GM19351 (cell line): ENCODE data around the gene SSBP3.

Experiments
- ATAC-seq: cut with Tn5 transposase; IDR thresholded peaks from one replicate; pipeline ENCODE4 v1.9.1; 2021; ENCODE audit warnings: mild to moderate bottlenecking, moderate library complexity; ENCODE audit not compliant: unreplicated experiment

Gene SSBP3

GRCh38 chr1:54410359-54410758, 4.2 kb upstream of the SSBP3 start:
- no peak for ATAC-seq

GRCh38 chr1:54409156-54410142, 3.3 kb upstream of the SSBP3 start:
- ATAC-seq, result peak; percentile 32

- ATAC-seq, result no peak
These were observed 2.2 kb upstream of the SSBP3 start for GRCh38 chr1:54408147-54409066.

- peak; percentile 40 for ATAC-seq
These were observed 1.4 kb upstream of the SSBP3 start for GRCh38 chr1:54407404-54408146.

GRCh38 chr1:54407154-54407403, 885 bp upstream of the SSBP3 start:
- ATAC-seq, result no peak

GRCh38 chr1:54405898-54406293, 298 bp downstream of the SSBP3 start:
- no peak for ATAC-seq

- ATAC-seq, result no peak
These were observed 976 bp downstream of the SSBP3 start for GRCh38 chr1:54404939-54405897.

GRCh38 chr1:54404263-54404662, 1.9 kb downstream of the SSBP3 start:
- no peak for ATAC-seq

GRCh38 chr1:54403808-54404261, 2.4 kb downstream of the SSBP3 start:
- no peak for ATAC-seq

- ATAC-seq, result no peak
These were observed 2.8 kb downstream of the SSBP3 start for GRCh38 chr1:54403405-54403804.

GRCh38 chr1:54402896-54403295, 3.3 kb downstream of the SSBP3 start:
- ATAC-seq, result no peak

- no peak for ATAC-seq
These were observed 4.4 kb downstream of the SSBP3 start for GRCh38 chr1:54401799-54402198.

- ATAC-seq, result no peak
These were observed 5.9 kb downstream of the SSBP3 start for GRCh38 chr1:54400329-54400728.

- ATAC-seq, result no peak
These were observed 6.4 kb downstream of the SSBP3 start for GRCh38 chr1:54399765-54400164.

GRCh38 chr1:54398963-54399528, 7.1 kb downstream of the SSBP3 start:
- ATAC-seq, result no peak

- no peak for ATAC-seq
These were observed 8.2 kb downstream of the SSBP3 start for GRCh38 chr1:54397980-54398379.

- no peak for ATAC-seq
These were observed 9.1 kb downstream of the SSBP3 start for GRCh38 chr1:54397090-54397591.

- ATAC-seq, result no peak
These were observed 9.8 kb downstream of the SSBP3 start for GRCh38 chr1:54396261-54396933.
